T-helper 2 cell treated with Interferon-gamma antibody and Interleukin-4, amounts not matched to agents 5 μg/mL and 100 μg/mL, for 36 hours (primary cell): ENCODE results near the gene CABS1.

Experiments used
- DNase-seq: peaks from one replicate; pipeline ENCODE4 v3.0.0; 2021; ENCODE audit warnings: low spot score
- H3K27ac Mint-ChIP-seq: one replicate; pipeline ENCODE4 v1.8.0; 2021; ENCODE audit warnings: mild to moderate bottlenecking, mixed read lengths
- H3K27me3 Mint-ChIP-seq: one replicate; pipeline ENCODE4 v1.8.0; 2021; ENCODE audit warnings: low read depth, mixed read lengths
- H3K36me3 Mint-ChIP-seq: one replicate; pipeline ENCODE4 v1.8.0; 2021; ENCODE audit warnings: low read depth, mixed read lengths
- H3K4me1 Mint-ChIP-seq: one replicate; pipeline ENCODE4 v1.8.0; 2021; ENCODE audit warnings: low read depth, mixed read lengths
- H3K4me3 Mint-ChIP-seq: one replicate; pipeline ENCODE4 v1.8.0; 2022; ENCODE audit warnings: mild to moderate bottlenecking, moderate library complexity, mixed read lengths
- H3K9me3 Mint-ChIP-seq: one replicate; pipeline ENCODE4 v1.8.0; 2021; ENCODE audit warnings: mixed read lengths

The CABS1 gene

GRCh38 chr4:70356185-70356584 is 21.4 kb downstream of the CABS1 start:
- H3K4me3 Mint-ChIP-seq, result no peak overlapping the region
- no peak overlapping the region for H3K27ac Mint-ChIP-seq
- H3K4me1 Mint-ChIP-seq, result no peaks in the 10 kb centered on the region
- no peaks in the 10 kb centered on the region for H3K9me3 Mint-ChIP-seq
- no peaks in the 10 kb centered on the region for H3K27me3 Mint-ChIP-seq
- no peak for DNase-seq
- no peaks in the 10 kb centered on the region for H3K36me3 Mint-ChIP-seq

DNA sequence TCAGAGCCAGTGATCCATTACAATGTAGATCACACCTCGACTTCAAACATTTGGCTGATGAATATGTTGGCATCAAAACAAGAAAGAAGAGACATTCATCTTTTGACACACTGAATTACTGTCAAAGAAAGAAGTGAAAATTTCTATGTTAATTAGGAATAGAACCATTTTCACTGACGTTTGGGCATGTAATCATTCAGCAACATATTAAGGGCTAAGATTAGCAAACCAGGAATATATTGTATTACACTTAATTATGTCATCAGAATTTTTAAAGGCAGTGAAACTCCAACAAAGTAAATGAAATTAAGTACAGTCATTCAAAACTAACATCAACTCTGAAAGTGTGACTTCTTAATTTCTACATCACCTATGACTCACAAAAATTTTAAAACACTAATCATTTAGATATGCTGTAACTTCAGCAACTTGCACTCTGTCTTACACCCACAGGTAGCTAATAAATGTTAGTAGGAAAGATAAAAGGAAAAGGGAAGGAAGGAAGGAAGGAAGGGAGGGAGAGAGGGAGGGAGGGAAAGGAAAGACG is 24.4 kb downstream of the CABS1 start:
- no peaks in the 10 kb centered on the region for H3K4me1 Mint-ChIP-seq
- H3K27me3 Mint-ChIP-seq, result no peaks in the 10 kb centered on the region
- H3K9me3 Mint-ChIP-seq, result no peaks in the 10 kb centered on the region
- no peak overlapping the region for H3K4me3 Mint-ChIP-seq
- DNase-seq, result no peak
- H3K27ac Mint-ChIP-seq, result no peak overlapping the region
- no peaks in the 10 kb centered on the region for H3K36me3 Mint-ChIP-seq

DNA sequence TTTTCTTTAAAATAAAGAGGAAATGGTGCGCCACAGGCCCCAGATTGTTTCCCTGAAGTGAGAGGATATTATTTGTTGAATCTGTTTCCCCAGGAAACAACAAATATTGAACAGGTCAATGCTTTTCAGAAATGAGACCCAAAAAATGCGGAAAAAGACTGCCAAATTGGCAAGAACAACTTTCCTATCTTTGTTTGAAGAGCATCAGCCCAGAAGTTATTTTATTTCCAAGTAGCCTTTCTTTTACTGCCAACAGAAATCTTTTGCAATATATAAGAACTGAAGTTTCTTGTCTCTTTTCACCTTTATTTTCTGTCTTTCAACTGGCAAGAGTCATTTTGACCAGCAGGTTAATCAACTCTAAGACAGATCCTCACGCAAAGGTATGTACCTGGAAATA is 25.7 kb downstream of the CABS1 start, which contains the start of gene SMR3A:
SMR3A (plus strand) TSS at position 301 of the 400 bp plus-strand sequence. CDS start 1,356 bp downstream, outside the sequence.
- Mint-ChIP-seq H3K4me3 (no peak within 1 kb of the TSS), H3K9me3 (no peaks in the 10 kb centered on the region), H3K27me3 (no peaks in the 10 kb centered on the region), H3K27ac (no peak within 1 kb of the TSS), H3K36me3 (no peaks in the 10 kb centered on the region), H3K4me1 (no peaks in the 10 kb centered on the region)
- no peak for DNase-seq

DNA sequence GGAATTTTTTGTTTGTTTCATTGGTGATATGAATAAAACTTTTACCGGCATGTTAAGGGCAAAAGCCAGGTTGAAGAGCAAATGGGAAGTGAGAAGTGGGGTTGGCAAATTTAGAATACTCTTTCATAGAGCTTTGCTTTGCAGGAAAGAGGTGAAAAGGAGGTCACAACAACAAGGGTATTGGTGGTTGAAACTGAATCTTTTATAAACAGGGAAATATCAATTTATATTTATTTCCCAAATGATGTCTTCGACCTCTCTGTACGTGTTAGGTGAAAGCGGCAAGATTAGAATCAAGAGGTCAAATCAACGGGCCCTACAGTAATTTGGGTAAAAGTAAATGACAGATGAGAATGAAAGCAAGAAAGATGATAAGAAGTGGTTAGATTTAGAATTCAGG is 29.2 kb downstream of the CABS1 start:
- Mint-ChIP-seq H3K4me1 (no peaks in the 10 kb centered on the region), H3K36me3 (no peaks in the 10 kb centered on the region), H3K9me3 (no peaks in the 10 kb centered on the region), H3K27ac (no peak overlapping the region), H3K27me3 (no peaks in the 10 kb centered on the region), H3K4me3 (no peak overlapping the region)
- no peak for DNase-seq

- DNase-seq, result no peak
- Mint-ChIP-seq H3K27ac (no peak overlapping the region), H3K36me3 (no peaks in the 10 kb centered on the region), H3K27me3 (no peaks in the 10 kb centered on the region), H3K4me1 (no peaks in the 10 kb centered on the region), H3K9me3 (no peaks in the 10 kb centered on the region), H3K4me3 (no peak overlapping the region)
Observed at GRCh38 chr4:70365479-70365878, 30.7 kb downstream of the CABS1 start.

DNA sequence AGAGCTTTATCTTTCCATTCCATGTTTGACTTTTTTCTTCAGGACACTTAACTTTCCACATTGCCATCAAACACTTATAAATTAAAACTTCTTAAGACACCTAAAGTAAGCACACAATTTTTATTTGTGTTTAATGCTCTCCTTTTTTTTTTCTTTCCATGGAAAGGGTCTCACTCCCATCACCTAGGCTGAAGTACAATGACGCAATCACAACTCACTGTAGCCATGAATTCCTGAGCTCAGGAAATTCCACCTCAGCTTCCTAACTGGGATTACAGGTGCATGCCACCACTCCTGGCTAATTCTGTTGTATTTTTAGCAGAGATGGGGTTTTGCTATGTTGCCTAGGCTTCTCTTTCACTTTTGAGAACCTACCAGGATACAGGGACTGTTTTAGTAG is 33.0 kb downstream of the CABS1 start:
- H3K36me3 Mint-ChIP-seq, result no peaks in the 10 kb centered on the region
- no peak overlapping the region for H3K27ac Mint-ChIP-seq
- H3K4me3 Mint-ChIP-seq, result no peak overlapping the region
- no peak for DNase-seq
- H3K27me3 Mint-ChIP-seq, result no peaks in the 10 kb centered on the region
- H3K9me3 Mint-ChIP-seq, result no peaks in the 10 kb centered on the region
- H3K4me1 Mint-ChIP-seq, result no peaks in the 10 kb centered on the region

DNA sequence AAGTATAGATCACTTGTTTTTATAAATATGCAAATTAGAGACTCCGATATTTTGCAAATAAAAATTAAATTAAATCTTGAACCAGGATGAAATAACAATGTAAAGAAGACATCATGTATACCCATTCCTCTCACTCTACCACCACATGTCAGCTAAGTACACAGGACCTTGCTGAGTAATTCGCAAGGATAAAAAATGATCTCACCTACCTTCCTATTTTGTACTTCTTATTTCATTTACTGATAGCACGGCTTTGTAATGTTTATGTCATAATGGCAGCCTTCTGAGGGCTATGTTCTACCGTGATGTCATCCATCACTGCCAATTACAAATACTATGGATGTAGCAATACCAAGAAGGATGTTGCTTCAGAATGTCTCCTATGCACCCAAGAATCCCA is 37.2 kb downstream of the CABS1 start:
- Mint-ChIP-seq H3K27ac (no peak overlapping the region), H3K36me3 (no peaks in the 10 kb centered on the region), H3K9me3 (no peaks in the 10 kb centered on the region), H3K27me3 (no peaks in the 10 kb centered on the region), H3K4me3 (no peak overlapping the region), H3K4me1 (no peaks in the 10 kb centered on the region)
- no peak for DNase-seq

DNA sequence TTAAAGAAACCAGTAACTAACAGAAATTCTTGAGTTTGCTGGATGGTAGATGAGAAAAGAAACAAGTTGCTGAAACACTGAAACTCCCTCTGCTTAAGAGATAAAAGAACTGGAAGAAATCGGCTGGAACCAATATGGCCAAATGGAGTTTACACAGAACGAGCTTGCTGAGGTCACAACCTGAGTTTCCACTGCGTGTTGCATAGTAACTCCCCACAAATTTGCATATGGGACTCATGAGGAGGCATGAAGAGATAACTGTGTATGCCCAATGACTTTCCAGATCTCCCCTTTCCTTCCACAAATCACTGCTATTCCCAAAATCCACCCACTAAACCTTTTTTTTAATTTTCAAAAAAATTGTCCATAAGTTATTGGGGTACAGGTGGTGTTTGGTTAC is 38.0 kb downstream of the CABS1 start:
- Mint-ChIP-seq H3K9me3 (no peaks in the 10 kb centered on the region), H3K27me3 (no peaks in the 10 kb centered on the region), H3K27ac (no peak overlapping the region), H3K4me1 (no peaks in the 10 kb centered on the region), H3K4me3 (no peak overlapping the region), H3K36me3 (no peaks in the 10 kb centered on the region)
- no peak for DNase-seq

GRCh38 chr4:70380578-70380977 is 45.8 kb downstream of the CABS1 start:
- H3K4me1 Mint-ChIP-seq, result no peaks in the 10 kb centered on the region
- no peak overlapping the region for H3K27ac Mint-ChIP-seq
- H3K4me3 Mint-ChIP-seq, result no peak overlapping the region
- no peak for DNase-seq
- H3K9me3 Mint-ChIP-seq, result no peaks in the 10 kb centered on the region
- H3K27me3 Mint-ChIP-seq, result no peaks in the 10 kb centered on the region
- no peaks in the 10 kb centered on the region for H3K36me3 Mint-ChIP-seq

DNA sequence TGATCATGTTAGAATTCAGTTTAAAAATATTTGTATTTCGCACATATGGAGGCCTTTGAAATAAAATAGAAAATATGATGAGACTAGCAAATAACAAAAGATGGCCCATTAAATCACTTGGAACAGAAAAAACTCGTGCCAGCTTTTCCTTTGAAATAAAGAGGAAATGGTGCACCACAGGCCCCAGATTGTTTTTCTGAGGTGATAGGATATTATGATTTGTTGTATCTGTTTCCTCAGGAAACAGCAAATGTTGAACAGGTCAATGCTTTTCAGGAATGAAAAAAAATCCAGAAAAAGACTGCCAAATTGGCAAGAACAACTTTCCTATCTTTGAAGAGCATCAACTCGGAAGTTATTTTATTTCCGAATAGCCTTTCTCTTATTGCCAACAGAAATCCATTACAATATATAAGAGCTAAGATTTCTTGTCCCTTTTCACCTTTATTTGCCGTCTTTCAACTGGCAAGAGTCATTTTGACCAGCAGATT is 48.0 kb downstream of the CABS1 start, which contains the start of gene SMR3B:
SMR3B (plus strand) TSS at position 441 of the 491 bp plus-strand sequence. CDS start 1,380 bp downstream, outside the sequence.
- DNase-seq, result no peak
- Mint-ChIP-seq H3K27ac (no peak within 1 kb of the TSS), H3K4me1 (no peaks in the 10 kb centered on the region), H3K4me3 (no peak within 1 kb of the TSS), H3K9me3 (no peaks in the 10 kb centered on the region), H3K36me3 (no peaks in the 10 kb centered on the region), H3K27me3 (no peaks in the 10 kb centered on the region)
